CD4-positive, alpha-beta T cell treated with Interleukin-21 for 1 hour (primary cell): ENCODE data around the gene INPP5F.
A peak's percentile ranks its signal among the peaks of the same experiment; 100 is the strongest.
"Not testable (repeated sequence)": the region's sequence is repeated elsewhere in the genome, so short reads cannot be mapped to it uniquely, and the experiment has no call there.

Experiments
- DNase-seq: peaks from one replicate; pipeline ENCODE4 v3.0.0-alpha.2; 2020

Gene INPP5F

GRCh38 chr10:119780879-119781480 is 55.1 kb downstream of the INPP5F start:
- DNase-seq, result no peak

GRCh38 chr10:119781498-119781897 is 55.6 kb downstream of the INPP5F start:
- DNase-seq, result no peak

- no peak for DNase-seq
These were observed 57.3 kb downstream of the INPP5F start for GRCh38 chr10:119782981-119783664.

- no peak for DNase-seq
These were observed 57.8 kb downstream of the INPP5F start for GRCh38 chr10:119783665-119784027.

GRCh38 chr10:119784340-119785067 is 58.7 kb downstream of the INPP5F start:
- DNase-seq, result peak; percentile 19

- peak; percentile 7 for DNase-seq
These were observed 60.4 kb downstream of the INPP5F start for GRCh38 chr10:119786117-119786769.

GRCh38 chr10:119795101-119795500 is 69.3 kb downstream of the INPP5F start:
- DNase-seq, result not testable (repeated sequence)

GRCh38 chr10:119796039-119796438 is 70.2 kb downstream of the INPP5F start:
- no peak for DNase-seq

GRCh38 chr10:119801176-119801575 is 75.3 kb downstream of the INPP5F start:
- DNase-seq, result no peak

- no peak for DNase-seq
These were observed 76.2 kb downstream of the INPP5F start for GRCh38 chr10:119801998-119802538.

- no peak for DNase-seq
These were observed 77.4 kb downstream of the INPP5F start for GRCh38 chr10:119803264-119803663.

- no peak for DNase-seq
These were observed 79.9 kb downstream of the INPP5F start for GRCh38 chr10:119805702-119806230.

- no peak for DNase-seq
These were observed 80.7 kb downstream of the INPP5F start for GRCh38 chr10:119806334-119807130.

GRCh38 chr10:119807960-119808697 is 82.3 kb downstream of the INPP5F start:
- DNase-seq, result no peak

GRCh38 chr10:119811122-119811521 is 85.3 kb downstream of the INPP5F start:
- no peak for DNase-seq

GRCh38 chr10:119812684-119813083 is 86.8 kb downstream of the INPP5F start:
- no peak for DNase-seq

- no peak for DNase-seq
These were observed 89.8 kb downstream of the INPP5F start for GRCh38 chr10:119815671-119816070.

- DNase-seq, result peak; percentile 43
These were observed 92.4 kb downstream of the INPP5F start for GRCh38 chr10:119817991-119818888.

GRCh38 chr10:119818889-119819270 is 93.0 kb downstream of the INPP5F start:
- DNase-seq, result no peak

GRCh38 chr10:119821182-119821581 is 95.3 kb downstream of the INPP5F start:
- DNase-seq, result no peak
